HEK293 (cell line): ENCODE data around the gene SLC35E1.

Source experiments
- CTCF ChIA-PET: fragments of 350-600 bp; formaldehyde crosslinking; extraction: SDS; loops from one replicate; lab custom pipeline; 2021; ENCODE audit warnings: antibody characterized with exemption; lab: Yijun Ruan, JAX
- POLR2A ChIA-PET: fragments of 300-600 bp; formaldehyde crosslinking; extraction: SDS; loops from one replicate; lab custom pipeline; 2020; ENCODE audit warnings: antibody characterized with exemption, inconsistent platforms; lab: Yijun Ruan, JAX
- H3K27ac ChIP-seq: fragments of 200-500 bp; sonication (Bioruptor generic); 2 replicates; pipeline ENCODE4 v1.5.1; 2014; ENCODE audit warnings: low read depth, low read length, control low read depth, inconsistent platforms; ENCODE audit errors: extremely low read depth
- H3K36me3 ChIP-seq, 2 experiments: fragments of 200-500 bp in 1 of 2; sonication (Bioruptor generic) in 1 of 2; 1 replicate in 1 of 2; 2 replicates in 1 of 2; pipeline ENCODE4 v1.5.1; 2014 to 2017; ENCODE audit warnings: inconsistent platforms in 2 of 2, low read length in 2 of 2; ENCODE audit not compliant: control insufficient read depth in 2 of 2, insufficient read depth in 1 of 2
- H3K4me1 ChIP-seq: fragments of 200-500 bp; sonication (Bioruptor generic); 2 replicates; pipeline ENCODE4 v1.5.1; 2014; ENCODE audit warnings: mild to moderate bottlenecking, low read length, inconsistent platforms; ENCODE audit not compliant: control insufficient read depth, insufficient read depth
- H3K4me3 ChIP-seq: 2 replicates; pipeline ENCODE4 v1.5.1; 2011; ENCODE audit warnings: low read depth, mild to moderate bottlenecking, control low read depth, low read length, moderate library complexity
- H3K9me3 ChIP-seq: fragments of 200-500 bp; sonication (Bioruptor generic); 2 replicates; pipeline ENCODE4 v1.5.1; 2014; ENCODE audit warnings: low read depth, low read length, inconsistent platforms; ENCODE audit not compliant: control insufficient read depth, insufficient read depth
- GLI4 ChIP-seq: fragments of 450-650 bp; formaldehyde crosslinking; IDR thresholded peaks from 2 replicates; pipeline ENCODE4 v1.5.1; 2016; ENCODE audit warnings: missing biosample characterization, missing genetic modification characterization
- HOXC10 ChIP-seq: sonication (generic); formaldehyde crosslinking; IDR thresholded peaks from 2 replicates; pipeline ENCODE4 v1.8.1; 2023; ENCODE audit warnings: mild to moderate bottlenecking, missing genetic modification reagents
- HOXD13 ChIP-seq: sonication (generic); formaldehyde crosslinking; IDR thresholded peaks from 2 replicates; pipeline ENCODE4 v1.8.0; 2022; ENCODE audit warnings: missing genetic modification reagents, borderline replicate concordance
- MEIS1 ChIP-seq: sonication (generic); formaldehyde crosslinking; IDR thresholded peaks from 2 replicates; pipeline ENCODE4 v1.8.1; 2022; ENCODE audit warnings: missing genetic modification reagents, mild to moderate bottlenecking, borderline replicate concordance
- ZBTB8A ChIP-seq: fragments of 450-650 bp; formaldehyde crosslinking; IDR thresholded peaks from 2 replicates; pipeline ENCODE4 v1.5.1; 2016; ENCODE audit warnings: missing biosample characterization, missing genetic modification characterization
- ZFP3 ChIP-seq: fragments of 450-650 bp; formaldehyde crosslinking; IDR thresholded peaks from 2 replicates; pipeline ENCODE4 v1.5.1; 2016; ENCODE audit warnings: low read depth, missing biosample characterization, missing genetic modification characterization
- ZNF112 ChIP-seq: fragments of 450-650 bp; formaldehyde crosslinking; IDR thresholded peaks from 2 replicates; pipeline ENCODE4 v1.5.0; 2017; ENCODE audit warnings: missing biosample characterization, missing genetic modification characterization
- ZNF138 ChIP-seq: fragments of 450-650 bp; formaldehyde crosslinking; IDR thresholded peaks from 2 replicates; pipeline ENCODE4 v1.5.1; 2016; ENCODE audit warnings: missing biosample characterization, missing genetic modification characterization, borderline replicate concordance
- ZNF175 ChIP-seq: fragments of 450-650 bp; formaldehyde crosslinking; IDR thresholded peaks from 2 replicates; pipeline ENCODE4 v1.5.1; 2016; ENCODE audit warnings: missing biosample characterization, missing genetic modification characterization
- ZNF19 ChIP-seq: fragments of 450-650 bp; formaldehyde crosslinking; IDR thresholded peaks from 2 replicates; pipeline ENCODE4; 2016; ENCODE audit warnings: missing biosample characterization, missing genetic modification characterization, low read depth
- ZNF280C ChIP-seq: fragments of 450-650 bp; formaldehyde crosslinking; IDR thresholded peaks from 2 replicates; pipeline ENCODE4 v1.5.1; 2016; ENCODE audit warnings: missing biosample characterization, missing genetic modification characterization
- ZNF488 ChIP-seq: fragments of 450-650 bp; formaldehyde crosslinking; IDR thresholded peaks from 2 replicates; pipeline ENCODE4 v1.5.1; 2016; ENCODE audit warnings: missing biosample characterization, missing genetic modification characterization
- ZNF510 ChIP-seq: fragments of 450-650 bp; formaldehyde crosslinking; IDR thresholded peaks from 2 replicates; pipeline ENCODE4 v1.5.1; 2018; ENCODE audit warnings: mild to moderate bottlenecking, missing genetic modification characterization, missing biosample characterization; ENCODE audit not compliant: insufficient replicate concordance
- ZNF626 ChIP-seq: fragments of 450-650 bp; sonication (Bioruptor Pico); formaldehyde crosslinking; IDR thresholded peaks from 2 replicates; pipeline ENCODE4 v1.5.1; 2018; ENCODE audit warnings: missing biosample characterization, missing genetic modification characterization, inconsistent platforms
- ZNF664 ChIP-seq: fragments of 450-650 bp; formaldehyde crosslinking; IDR thresholded peaks from 2 replicates; pipeline ENCODE4 v1.5.1; 2016; ENCODE audit warnings: missing biosample characterization, missing genetic modification characterization
- ZNF677 ChIP-seq: fragments of 450-650 bp; IDR thresholded peaks from 2 replicates; pipeline ENCODE4 v1.5.0; 2018; ENCODE audit warnings: missing biosample characterization, mild to moderate bottlenecking, missing genetic modification characterization, moderate library complexity
- ZNF701 ChIP-seq: fragments of 450-650 bp; formaldehyde crosslinking; IDR thresholded peaks from 2 replicates; pipeline ENCODE4 v1.5.1; 2016; ENCODE audit warnings: missing biosample characterization, missing genetic modification characterization
- ZSCAN30 ChIP-seq: fragments of 450-650 bp; IDR thresholded peaks from 2 replicates; pipeline ENCODE4 v1.5.1; 2018; ENCODE audit warnings: missing biosample characterization, mild to moderate bottlenecking, missing genetic modification characterization, moderate library complexity
- TF ChIP-seq, protein P1 (sequence below): fragments of 450-650 bp; IDR thresholded peaks from 2 replicates; pipeline ENCODE4 v1.5.1; 2018; ENCODE audit warnings: missing biosample characterization, missing genetic modification characterization
- TF ChIP-seq, protein P2 (sequence below): fragments of 450-650 bp; formaldehyde crosslinking; IDR thresholded peaks from 2 replicates; pipeline ENCODE4 v1.5.1; 2016; ENCODE audit warnings: missing biosample characterization, missing genetic modification characterization, borderline replicate concordance
- TF ChIP-seq, protein P3 (sequence below): fragments of 450-650 bp; formaldehyde crosslinking; IDR thresholded peaks from 2 replicates; pipeline ENCODE4 v1.5.1; 2016; ENCODE audit warnings: missing biosample characterization, missing genetic modification characterization
- TF ChIP-seq, protein P4 (sequence below): fragments of 450-650 bp; formaldehyde crosslinking; IDR thresholded peaks from 2 replicates; pipeline ENCODE4 v1.5.1; 2016; ENCODE audit warnings: missing biosample characterization, missing genetic modification characterization, borderline replicate concordance

Gene SLC35E1

GRCh38 chr19:16571822-16572331 is 338 bp downstream of the SLC35E1 start:
- H3K36me3 ChIP-seq: peaks cover 8 to 53% of the 10 kb centered on the region in 2 experiments; a peak in 2 of 3 replicates
- TF ChIP-seq, protein P1, sequence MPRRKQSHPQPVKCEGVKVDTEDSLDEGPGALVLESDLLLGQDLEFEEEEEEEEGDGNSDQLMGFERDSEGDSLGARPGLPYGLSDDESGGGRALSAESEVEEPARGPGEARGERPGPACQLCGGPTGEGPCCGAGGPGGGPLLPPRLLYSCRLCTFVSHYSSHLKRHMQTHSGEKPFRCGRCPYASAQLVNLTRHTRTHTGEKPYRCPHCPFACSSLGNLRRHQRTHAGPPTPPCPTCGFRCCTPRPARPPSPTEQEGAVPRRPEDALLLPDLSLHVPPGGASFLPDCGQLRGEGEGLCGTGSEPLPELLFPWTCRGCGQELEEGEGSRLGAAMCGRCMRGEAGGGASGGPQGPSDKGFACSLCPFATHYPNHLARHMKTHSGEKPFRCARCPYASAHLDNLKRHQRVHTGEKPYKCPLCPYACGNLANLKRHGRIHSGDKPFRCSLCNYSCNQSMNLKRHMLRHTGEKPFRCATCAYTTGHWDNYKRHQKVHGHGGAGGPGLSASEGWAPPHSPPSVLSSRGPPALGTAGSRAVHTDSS: peak; percentile 11; the same call in 1 of the 2 replicates
- 0 out of 2 replicates have a peak, but pooled peaks have one; percentile 76 for TF ChIP-seq HOXC10
- TF ChIP-seq GLI4 (tag by site-specific recombination): no peak
- no peak for TF ChIP-seq ZNF510 (tag by site-specific recombination)
- TF ChIP-seq ZSCAN30 (tag by site-specific recombination): 0 out of 2 replicates have a peak, but pooled peaks have one; percentile 7
- TF ChIP-seq ZNF19: no peak
- TF ChIP-seq, protein P2, sequence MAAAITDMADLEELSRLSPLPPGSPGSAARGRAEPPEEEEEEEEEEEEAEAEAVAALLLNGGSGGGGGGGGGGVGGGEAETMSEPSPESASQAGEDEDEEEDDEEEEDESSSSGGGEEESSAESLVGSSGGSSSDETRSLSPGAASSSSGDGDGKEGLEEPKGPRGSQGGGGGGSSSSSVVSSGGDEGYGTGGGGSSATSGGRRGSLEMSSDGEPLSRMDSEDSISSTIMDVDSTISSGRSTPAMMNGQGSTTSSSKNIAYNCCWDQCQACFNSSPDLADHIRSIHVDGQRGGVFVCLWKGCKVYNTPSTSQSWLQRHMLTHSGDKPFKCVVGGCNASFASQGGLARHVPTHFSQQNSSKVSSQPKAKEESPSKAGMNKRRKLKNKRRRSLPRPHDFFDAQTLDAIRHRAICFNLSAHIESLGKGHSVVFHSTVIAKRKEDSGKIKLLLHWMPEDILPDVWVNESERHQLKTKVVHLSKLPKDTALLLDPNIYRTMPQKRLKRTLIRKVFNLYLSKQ: no peak
- TF ChIP-seq ZFP3 (tag by site-specific recombination): peak; percentile 95
- no peak for TF ChIP-seq ZNF701
- no peak for TF ChIP-seq ZNF280C
- TF ChIP-seq ZNF488 (tag by site-specific recombination): no peak
- TF ChIP-seq, protein P3, sequence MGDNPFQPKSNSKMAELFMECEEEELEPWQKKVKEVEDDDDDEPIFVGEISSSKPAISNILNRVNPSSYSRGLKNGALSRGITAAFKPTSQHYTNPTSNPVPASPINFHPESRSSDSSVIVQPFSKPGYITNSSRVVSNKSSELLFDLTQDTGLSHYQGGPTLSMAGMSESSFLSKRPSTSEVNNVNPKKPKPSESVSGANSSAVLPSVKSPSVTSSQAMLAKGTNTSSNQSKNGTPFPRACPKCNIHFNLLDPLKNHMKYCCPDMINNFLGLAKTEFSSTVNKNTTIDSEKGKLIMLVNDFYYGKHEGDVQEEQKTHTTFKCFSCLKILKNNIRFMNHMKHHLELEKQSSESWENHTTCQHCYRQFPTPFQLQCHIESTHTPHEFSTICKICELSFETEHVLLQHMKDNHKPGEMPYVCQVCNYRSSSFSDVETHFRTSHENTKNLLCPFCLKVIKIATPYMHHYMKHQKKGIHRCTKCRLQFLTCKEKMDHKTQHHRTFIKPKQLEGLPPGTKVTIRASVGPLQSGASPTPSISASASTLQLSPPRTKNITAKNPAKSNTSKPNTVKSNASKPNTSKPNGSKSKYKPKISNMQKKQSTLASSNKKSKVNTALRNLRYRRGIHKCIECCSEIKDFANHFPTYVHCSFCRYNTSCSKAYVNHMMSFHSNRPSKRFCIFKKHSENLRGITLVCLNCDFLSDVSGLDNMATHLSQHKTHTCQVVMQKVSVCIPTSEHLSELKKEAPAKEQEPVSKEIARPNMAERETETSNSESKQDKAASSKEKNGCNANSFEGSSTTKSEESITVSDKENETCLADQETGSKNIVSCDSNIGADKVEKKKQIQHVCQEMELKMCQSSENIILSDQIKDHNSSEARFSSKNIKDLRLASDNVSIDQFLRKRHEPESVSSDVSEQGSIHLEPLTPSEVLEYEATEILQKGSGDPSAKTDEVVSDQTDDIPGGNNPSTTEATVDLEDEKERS (tag by site-specific recombination): no peak
- no peak for TF ChIP-seq ZNF175
- TF ChIP-seq ZNF112: no peak
- no peak for TF ChIP-seq ZNF664 (tag by site-specific recombination)
- no peak for TF ChIP-seq ZNF626 (tag by site-specific recombination)
- 0 out of 2 replicates have a peak, but pooled peaks have one; percentile 15 for TF ChIP-seq HOXD13
- peak; percentile 39 for TF ChIP-seq ZBTB8A (tag by site-specific recombination)
- TF ChIP-seq ZNF677 (tag by site-specific recombination): peak; percentile 58; the same call in 1 of the 2 replicates
- no peak for TF ChIP-seq ZNF138 (tag by site-specific recombination)
- TF ChIP-seq, protein P4, sequence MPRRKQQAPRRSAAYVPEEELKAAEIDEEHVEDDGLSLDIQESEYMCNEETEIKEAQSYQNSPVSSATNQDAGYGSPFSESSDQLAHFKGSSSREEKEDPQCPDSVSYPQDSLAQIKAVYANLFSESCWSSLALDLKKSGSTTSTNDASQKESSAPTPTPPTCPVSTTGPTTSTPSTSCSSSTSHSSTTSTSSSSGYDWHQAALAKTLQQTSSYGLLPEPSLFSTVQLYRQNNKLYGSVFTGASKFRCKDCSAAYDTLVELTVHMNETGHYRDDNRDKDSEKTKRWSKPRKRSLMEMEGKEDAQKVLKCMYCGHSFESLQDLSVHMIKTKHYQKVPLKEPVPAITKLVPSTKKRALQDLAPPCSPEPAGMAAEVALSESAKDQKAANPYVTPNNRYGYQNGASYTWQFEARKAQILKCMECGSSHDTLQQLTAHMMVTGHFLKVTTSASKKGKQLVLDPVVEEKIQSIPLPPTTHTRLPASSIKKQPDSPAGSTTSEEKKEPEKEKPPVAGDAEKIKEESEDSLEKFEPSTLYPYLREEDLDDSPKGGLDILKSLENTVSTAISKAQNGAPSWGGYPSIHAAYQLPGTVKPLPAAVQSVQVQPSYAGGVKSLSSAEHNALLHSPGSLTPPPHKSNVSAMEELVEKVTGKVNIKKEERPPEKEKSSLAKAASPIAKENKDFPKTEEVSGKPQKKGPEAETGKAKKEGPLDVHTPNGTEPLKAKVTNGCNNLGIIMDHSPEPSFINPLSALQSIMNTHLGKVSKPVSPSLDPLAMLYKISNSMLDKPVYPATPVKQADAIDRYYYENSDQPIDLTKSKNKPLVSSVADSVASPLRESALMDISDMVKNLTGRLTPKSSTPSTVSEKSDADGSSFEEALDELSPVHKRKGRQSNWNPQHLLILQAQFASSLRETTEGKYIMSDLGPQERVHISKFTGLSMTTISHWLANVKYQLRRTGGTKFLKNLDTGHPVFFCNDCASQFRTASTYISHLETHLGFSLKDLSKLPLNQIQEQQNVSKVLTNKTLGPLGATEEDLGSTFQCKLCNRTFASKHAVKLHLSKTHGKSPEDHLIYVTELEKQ: no peak
- TF ChIP-seq MEIS1 (CRISPR knock-in tag): no peak

More at GRCh38 chr19:16571822-16572331, 338 bp downstream of the SLC35E1 start:
- POLR2A ChIA-PET: interaction anchor here (0.8 to 2.5 kb wide), 7 partner anchors 10 to 130 kb away, joined by 3 to 23 read pairs (median 3); partner anchors contain the start of gene MED26
- H3K9me3 ChIP-seq: no peaks in the 10 kb centered on the region
- peak overlapping the region; percentile 82 for H3K4me3 ChIP-seq
- CTCF ChIA-PET: interaction anchor here (0.6 kb wide), 1 partner anchor 12 kb away, joined by 3 read pairs; no protein-coding TSS in a partner anchor
- H3K27ac ChIP-seq: peak overlapping the region; percentile 76; the same call in 1 of the 2 replicates
- peaks cover 2% of the 10 kb centered on the region; the same call in 1 of the 2 replicates for H3K4me1 ChIP-seq
